HG02571 (cell line): ENCODE results near the gene RNFT2.

Experiments
- ATAC-seq: cut with Tn5 transposase; IDR thresholded peaks from one replicate; pipeline ENCODE4 v1.9.1; 2021; ENCODE audit warnings: mild to moderate bottlenecking, moderate library complexity; ENCODE audit not compliant: unreplicated experiment

RNFT2 gene

DNA sequence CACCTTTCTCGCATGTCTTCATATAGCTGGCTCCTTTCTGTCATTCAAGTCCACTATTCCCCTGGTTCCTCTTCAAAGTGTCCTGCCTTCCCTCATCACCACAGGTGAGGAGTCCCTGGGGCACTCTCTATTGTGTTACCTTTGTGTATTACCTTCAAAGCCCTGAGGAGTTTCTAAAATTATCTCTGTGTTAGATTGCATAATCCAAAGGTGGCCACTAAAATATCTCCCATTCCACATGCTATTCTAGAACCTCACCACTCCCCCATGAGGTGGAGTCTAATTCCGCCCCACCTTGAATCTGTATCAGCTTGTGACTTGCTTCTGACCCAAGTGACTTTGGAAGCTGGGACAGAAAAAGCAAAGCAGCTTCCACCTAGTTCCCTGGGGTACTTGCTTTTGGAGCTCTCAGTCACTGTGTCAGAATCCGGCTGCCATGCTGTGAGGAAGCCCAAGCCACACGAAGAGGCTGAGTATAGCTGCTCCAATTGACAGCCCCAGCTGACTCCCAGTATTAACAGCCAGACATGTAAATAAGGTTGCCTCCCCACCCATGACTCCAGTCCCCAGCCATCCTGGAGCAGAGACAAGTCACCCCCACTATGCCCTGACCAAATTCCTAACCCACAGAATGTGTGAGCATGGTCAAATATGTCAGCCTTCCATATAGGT is 136.3 kb downstream of the RNFT2 start:
- no peak for ATAC-seq

DNA sequence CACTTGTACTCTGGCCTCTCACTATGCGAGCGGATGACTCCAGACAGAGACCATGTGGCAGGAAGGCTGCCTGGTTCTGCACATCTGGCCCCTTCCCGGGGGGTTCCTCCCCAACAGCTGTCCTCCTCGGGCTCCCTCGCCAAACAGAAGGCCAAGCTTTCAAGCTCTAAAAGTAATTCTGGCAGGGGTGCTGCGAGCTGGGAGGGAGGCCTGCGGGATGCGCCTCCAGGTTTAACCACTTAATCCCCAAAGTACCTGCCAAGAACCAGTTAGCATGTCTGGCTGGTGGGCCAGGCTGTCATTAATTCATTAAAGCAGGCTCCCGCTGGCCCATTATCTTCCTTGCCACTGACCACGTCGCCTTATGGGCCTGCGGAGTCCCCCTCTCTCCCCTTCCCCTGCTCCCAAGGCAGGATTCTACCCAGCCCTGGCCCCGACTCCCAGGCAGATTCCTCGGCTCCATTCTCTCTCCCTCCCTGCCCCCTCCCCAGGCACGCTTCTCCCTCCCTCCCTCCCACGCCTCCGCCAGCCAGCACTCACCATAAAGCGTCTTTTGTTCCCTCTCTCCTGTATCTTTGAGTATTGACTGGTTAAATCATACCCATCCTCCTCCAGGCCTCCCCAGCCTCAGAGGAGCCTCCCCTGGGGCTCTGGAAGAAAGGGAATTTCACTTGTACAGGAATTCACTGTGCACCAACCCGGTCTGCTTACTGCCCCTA is 138.2 kb downstream of the RNFT2 start:
- no peak for ATAC-seq

DNA sequence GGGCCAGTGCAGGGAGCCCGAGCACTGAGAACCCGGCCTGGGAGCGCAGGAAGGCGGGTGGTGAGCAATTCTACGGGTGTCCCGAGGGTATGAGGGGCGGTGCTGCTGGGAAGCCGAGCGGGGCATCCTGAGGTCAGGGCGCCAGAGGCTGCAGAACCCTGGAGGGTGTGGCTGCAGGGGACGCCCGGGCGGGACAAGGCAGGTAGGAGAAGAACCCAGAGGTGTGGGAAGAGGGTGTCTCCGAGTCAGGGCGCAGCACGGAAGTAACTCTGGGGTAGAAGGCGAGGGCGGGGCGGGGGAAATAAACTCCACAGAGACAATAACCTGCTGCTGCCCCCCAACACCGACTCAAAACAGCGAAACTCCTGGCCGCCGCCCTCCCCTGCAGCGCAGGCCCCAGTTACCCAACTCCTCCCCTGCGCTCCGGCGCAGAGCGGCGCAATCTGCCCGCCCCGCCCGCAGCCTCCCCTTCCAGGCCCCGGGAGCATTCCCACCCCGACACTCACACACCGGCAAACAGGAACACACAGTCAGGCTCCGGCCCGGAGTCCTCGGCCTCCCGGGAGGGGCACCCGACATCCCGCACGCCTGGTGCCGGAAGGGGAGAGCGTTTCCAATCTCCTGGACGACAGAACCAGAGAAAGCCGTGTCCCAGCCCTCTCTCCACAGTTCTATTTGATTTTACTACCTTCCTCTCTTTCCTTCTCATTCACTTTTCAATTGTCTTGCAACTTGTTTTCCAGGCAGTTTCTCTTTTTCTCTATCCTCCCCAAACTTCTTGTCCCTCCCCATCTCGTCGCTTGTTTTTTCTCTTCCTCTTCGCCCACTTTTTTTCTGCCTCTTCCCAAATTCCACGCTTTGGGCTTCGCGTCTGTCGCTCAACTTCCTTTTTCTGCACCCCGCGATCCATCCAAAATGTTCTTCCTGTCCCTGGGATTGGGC is 140.7 kb downstream of the RNFT2 start:
- no peak for ATAC-seq

DNA sequence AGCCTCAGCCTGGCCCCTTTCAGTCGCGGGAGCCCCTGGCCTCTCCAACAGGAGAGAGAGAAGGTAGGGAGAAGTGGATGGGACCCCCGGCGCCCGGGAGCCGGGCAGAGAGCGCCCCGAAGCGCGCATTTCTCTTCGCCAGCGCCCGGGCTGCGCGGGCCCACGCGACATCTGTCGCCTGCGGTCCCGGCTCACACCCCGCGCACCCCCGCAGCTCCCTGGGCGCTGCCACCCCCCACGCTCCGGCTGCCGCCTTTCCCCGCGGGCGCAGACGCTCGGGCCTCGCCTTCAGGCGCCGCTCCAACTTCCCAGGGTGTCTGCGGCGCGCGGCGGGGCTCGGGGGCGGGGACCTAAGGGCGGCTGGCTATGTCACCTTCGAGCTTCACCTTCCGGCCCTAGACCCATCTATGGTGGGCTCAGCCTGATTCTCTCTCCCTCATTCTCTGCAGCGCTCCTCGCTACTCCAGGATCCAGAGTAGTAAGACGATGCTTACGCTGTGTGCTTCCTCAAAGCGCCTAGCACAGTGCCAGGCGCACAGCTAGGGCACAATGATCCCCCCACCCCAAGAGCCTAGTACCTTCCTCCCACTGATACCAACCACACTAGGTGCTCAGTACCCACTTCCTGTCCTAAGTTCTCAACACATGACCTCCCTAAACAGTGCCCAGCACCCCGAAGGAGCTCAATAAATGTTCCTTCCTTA is 141.5 kb downstream of the RNFT2 start:
- no peak for ATAC-seq

DNA sequence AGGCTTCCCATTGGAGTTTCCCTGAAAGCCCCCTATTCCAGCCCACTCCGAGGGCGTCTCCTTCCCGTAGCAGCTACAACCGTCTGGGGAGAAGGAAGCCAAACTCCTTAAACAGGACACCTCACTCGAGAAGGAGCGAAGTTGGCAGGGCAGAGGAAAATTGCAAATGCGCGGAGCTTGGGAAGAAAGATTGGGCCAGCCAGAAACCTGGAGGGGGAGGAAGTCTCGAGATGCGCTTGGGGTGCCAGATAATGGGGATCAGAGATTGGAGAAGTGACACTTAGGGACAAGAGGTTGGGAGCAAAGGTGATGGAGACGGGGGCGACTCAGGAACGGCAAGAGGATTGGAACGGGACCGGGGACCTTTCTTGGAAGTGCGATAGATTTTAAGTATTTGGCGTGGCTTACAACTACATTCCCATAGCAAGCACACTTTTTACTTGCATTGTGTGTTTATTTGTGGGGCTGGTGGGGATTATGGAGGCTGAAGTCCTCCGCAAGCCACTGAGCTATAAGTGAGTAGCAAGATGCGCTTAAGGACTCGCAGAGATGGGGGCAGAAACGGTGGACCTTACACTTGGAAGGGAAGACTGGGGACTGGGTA is 142.2 kb downstream of the RNFT2 start:
- ATAC-seq = no peak

DNA sequence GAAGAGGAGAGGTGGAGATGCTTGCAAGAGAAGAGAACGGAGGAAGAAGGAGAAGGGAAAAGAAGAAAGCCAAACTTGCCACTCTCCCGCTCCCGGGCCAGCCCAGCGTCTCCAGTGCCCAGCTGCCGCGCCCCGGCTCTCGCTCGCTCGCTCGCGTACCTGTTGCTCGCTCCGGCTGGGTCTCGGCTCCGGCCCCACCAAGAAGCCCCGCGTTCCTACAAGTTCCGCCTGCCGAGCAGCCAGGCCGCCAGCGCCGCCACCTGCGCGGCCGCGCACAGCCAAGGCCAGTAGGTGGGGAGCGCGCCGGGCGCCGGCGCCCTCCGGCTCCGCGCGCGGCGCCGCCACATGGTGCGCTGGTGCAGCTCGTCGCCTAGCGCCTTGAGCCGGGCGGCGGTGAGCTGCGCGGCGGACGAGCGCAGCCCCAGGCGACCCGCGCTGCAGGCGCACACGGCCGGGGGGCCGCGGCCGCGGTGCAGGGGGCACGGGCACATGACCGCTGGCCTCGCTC is 142.8 kb downstream of the RNFT2 start:
- no peak for ATAC-seq

DNA sequence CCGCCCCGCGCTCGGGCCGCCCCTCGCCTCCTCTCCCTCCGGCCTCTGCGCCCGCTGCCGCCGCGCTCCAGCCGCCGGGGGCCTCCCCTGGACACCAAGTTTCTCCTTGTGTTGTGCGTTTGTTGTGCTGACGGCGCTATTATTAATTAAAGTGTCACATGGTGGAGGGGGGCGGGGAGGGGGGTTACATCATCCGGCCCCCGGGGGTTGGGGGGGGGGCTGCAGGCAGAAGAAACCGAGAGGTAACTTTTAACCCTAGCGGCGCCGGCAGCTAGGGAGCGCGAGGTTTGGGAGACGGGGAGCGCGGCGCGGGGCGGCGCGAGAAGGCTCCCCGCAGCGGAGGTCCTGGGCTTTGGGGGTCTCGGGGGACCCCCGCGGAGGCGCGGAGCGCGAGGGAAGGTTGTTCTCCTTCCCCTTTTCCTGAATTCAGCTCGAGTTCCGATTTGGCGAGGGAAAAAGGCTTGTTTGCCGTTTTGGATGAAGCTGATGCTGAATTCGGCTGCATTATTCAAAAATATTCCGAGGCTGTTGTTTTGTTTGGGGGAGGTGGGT is 143.3 kb downstream of the RNFT2 start, which contains the start of gene HRK:
Gene HRK, minus strand, starts transcription at position 117 of the 552 bp plus-strand sequence. CDS start 134 bp downstream, outside the sequence.
- no peak for ATAC-seq

DNA sequence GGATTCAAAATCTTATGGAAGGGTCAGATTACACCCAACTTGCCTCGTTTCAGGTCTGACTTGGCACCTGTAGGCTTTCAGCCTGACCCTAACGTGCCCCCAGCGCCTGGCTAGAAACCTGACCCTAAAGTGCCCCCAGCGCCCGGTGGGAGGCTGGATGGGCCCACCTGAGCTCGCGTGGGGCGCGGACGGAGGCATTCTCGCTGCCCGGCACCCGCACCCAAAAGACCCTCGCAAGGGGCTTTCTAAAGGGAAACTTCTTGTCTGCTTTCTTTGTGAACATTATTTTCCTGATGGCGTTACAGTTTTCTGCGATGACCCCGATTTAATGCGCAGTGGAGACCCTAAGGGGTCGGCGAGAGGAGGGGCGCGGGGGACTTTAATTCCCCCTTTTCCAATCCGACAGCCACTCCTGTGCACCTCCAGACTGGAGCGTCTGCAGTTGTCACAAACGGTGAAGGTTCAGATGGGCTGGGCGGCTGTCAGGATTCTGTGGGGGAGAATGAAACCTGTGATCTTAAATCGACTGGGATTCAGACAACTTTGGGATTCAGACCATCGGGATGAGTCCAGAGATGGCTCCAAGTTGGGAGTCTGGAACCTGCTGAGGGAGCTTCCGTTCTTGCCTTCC is 143.9 kb downstream of the RNFT2 start:
- no peak for ATAC-seq

DNA sequence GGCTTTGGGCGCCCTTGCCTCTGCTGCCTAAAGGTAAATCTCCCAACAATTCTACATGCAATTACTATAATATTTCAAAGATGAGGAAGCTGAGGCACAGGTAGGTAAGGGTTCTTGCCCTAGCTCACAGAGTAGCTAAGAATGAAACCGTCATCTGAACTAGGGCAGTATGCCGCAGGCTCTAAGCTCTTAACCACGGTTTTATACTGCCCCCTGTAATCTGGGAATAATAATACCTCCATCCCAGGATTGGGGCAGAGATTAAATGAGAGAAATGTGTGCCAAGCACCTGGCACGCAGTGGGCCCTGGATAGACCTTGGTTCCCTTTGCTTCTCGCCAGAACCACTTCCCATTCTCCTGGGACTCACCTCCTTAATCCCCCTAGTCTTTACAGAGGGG is 144.6 kb downstream of the RNFT2 start:
- ATAC-seq = no peak

DNA sequence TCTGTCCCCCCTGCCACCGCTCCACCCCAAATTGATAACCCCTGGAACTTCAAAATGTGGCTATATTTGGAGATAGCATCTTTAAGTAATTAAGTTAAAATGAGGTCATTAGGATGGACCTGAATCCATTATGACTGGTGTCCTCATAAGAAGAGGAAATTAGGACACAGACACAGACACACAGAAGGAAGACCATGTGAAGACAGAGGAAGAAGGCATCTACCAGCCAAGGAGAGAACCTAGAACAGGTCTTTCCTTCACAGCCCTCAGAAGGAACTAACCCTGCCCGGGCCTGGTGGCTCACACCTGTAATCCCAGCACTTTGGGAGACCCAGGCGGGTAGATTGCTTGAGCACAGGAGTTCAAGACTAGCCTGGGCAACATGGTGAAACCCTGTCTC is 146.8 kb downstream of the RNFT2 start:
- no peak for ATAC-seq

DNA sequence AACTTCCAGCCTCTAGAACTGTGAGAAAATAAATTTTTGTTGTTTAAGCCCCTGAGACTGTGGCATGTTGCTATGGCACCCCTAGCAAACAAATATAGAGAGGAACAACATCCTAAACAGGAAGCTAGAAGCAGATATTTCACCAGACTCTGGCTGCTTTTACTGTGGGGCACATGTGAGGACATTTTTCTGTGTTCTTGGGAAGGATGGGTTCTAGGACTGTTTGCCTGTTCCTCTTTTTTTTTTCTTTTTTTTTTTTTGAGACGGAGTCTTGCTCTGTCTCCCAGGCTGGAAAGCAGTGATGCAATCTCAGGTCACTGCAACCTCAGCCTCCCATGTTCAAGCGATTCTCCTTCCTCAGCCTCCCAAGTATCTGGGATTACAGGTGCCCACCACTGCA is 147.4 kb downstream of the RNFT2 start:
- ATAC-seq = no peak

DNA sequence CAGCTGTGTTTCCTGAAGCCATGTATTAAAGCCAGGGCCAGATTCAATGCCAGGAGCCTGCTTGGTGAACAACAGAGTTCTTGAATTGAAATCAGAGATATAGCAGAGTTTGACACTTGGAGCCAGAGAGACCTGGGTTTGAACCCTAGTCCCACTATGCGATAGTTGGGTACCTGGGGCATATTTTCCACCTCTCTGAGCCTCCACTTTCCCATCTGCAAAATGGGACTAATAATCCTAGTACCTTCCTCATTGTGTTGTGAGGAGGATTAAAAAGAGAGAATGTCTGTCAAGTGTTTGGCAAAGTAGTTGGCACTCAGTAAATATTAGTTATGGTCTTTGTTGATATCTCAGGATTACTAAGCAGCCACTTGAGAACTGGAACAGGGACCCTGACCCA is 149.1 kb downstream of the RNFT2 start:
- ATAC-seq = no peak

DNA sequence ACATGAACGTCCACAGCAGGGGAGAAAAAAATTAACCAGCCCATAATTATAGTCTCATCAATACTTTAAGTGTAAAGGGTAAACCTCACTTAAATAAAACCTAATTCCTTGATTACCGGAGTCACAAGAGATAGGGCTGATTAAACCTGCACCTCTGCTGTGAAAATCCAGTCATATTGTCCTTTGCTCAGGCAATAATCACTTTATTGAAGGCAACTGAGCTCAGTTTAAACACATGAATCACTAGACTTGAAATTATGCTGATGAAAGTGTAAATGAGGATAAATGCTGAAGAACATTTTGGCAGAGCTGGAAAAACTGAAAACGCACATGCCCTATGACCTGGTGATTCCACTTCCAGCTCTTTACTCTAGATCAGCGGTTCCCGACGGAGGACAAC is 149.8 kb downstream of the RNFT2 start:
- no peak for ATAC-seq

DNA sequence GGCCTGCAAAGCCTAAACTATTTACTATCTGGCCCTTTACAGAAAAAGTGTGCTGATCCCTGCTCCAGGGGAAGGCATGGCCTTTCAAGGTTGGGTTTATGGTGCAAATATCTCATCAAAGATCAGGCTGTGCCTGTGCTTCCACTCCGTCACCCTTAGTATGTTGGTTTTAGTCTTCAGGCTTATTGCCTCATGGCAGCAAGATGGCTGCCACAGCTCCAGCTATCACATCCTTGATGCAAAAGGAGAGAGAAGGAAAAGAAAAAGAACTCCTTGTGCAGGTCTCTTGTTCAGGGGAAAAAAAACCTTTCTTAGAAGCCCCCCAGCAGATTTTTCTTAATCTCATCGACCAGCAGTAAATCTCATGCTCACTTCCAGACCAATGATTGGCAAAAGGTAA is 152.2 kb downstream of the RNFT2 start:
- no peak for ATAC-seq

DNA sequence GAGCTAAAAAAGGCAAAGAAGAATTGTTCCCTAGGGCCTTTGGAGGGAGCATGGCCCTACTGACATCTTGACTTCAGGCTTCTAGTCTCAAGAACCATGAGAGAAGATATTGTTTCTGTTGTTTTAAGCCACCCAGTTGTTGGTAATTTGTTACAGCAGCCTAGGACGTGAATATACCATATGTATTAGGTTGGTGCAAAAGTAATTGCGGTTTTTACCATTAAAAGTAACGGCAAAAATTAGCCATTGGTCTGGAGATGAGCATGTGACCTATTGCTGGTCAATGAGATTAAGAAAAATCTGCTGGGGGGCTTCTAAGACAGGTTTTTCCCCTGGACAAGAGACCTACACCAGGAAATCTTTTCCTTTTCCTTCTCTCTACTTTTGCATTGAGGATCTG is 152.9 kb downstream of the RNFT2 start:
- ATAC-seq = no peak

DNA sequence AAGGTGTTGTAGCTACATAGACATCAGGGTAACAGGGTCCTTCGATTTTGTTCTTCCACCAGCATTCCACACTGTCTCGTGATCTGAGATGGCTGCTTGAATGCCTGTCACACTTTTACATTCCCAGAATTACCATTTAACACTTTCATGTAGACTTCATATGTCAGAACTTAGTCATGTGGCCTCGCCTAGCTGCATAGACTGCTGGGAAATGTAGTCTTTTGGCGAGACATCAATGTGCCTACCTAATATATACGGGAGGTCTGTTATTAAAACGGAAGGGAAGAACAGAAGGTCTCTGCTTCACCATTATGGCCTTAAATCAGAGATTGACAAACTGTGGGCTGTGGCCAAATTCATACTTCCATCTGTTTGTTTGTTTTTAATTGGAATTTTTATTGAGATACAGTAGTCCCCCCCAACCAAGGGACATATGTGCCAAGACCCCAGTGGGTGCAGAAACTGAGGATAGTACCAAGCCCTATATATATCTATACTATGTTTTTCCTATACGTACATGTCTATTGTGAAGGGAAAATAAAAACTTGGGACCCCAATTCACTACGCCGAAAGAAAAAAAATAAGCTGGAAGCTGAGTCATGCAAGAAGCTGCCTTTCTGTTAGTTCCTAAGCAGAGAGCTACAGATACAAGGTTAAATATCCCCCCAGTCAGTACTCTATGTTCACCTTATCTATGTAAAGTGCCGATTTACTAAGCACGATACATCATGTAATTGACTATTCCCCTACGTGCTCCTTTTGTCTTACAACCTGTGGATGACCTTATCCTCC is 154.4 kb downstream of the RNFT2 start:
- ATAC-seq = no peak

DNA sequence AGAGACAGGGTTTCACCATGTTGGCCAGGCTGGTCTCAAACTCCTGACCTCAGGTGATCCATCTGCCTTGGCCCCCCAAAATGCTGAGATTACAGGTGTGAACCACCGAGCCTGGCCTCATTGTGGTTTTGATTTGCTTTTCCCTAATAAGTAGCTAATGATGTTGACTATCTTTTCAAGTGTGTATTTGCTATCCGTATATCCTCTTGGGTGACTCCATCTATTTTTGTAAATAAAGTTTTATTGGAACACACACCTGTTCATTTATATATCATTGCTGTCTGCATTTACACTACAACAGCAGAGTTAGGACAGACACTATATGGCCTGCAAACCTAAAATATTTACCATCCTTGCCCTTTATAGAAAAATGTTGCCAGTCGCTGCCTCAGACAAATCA is 156.8 kb downstream of the RNFT2 start:
- no peak for ATAC-seq

DNA sequence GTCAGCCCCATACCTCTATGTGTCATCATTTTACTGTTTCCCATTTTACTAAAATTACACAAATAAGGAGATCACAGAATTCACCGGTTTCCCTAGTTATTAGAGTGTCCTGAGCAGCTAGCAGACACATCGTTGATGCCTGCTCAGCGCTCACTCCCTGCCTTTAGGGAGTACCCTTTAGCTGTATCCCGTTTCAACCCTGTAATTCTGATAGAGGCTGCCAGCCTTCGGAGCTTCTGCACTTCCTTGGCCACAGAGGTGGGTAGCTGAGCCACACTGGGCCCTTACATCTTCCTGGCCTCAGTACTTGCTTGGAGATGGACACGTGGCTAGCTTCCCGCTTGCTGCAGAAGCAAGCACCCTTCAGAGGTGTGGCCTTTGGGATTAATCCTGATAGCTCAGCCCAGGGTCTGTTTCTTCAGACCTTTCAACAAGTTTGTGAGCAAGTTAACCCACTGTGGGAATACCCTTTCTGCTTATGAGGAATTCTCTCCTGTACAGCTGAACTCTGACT is 158.4 kb downstream of the RNFT2 start:
- ATAC-seq = no peak

DNA sequence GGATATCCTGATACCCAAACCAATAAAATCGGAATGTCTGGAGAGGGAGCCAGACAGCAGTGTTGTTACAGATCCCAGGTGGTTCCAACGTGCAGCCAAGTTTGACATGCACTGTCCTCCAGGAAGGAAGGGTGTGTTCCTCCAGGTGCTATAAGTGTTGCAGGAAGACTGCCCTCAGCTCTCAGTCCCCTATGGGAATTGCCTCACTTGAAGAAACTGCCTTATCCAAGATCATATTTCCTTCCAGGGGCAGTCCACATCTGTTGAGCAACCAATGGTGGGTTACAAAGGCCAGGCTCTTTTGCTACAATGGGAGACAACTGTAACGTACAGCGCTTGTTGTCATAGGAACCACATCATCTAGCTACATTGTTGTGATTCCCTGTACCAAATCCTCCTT is 159.4 kb downstream of the RNFT2 start:
- no peak for ATAC-seq
